ENCODE results near the gene DNMT3A. TPM values are rescaled to one million over a fixed set of nuclear protein-coding genes. Genes with fewer than 3 reads are reported as not detected.

The DNMT3A gene
- total RNA-seq, 1 donor from 2014 or later: 219 TPM

GRCh38 chr2:25284756-25285155 is 57.0 kb downstream of the DNMT3A start:
- no peak for DNase-seq (ENCODE audit: low spot score in 2 of 2, unreplicated experiment in 2 of 2)
- H3K9me3 Mint-ChIP-seq: no peaks in the 10 kb centered on the region

GRCh38 chr2:25283921-25284320 is 57.8 kb downstream of the DNMT3A start:
- H3K27me3 Mint-ChIP-seq (ENCODE audit: low read depth): no peaks in the 10 kb centered on the region
- peaks cover 7% of the 10 kb centered on the region for H3K4me1 Mint-ChIP-seq
- H3K36me3 Mint-ChIP-seq: peaks cover 17% of the 10 kb centered on the region
- TF ChIP-seq CTCF (IDR thresholded peaks at IDR 0.05; ENCODE audit: unreplicated experiment): no peak
- no peak overlapping the region for H3K27ac Mint-ChIP-seq
- H3K4me3 Mint-ChIP-seq: no peak overlapping the region
- no peak for DNase-seq (ENCODE audit: low spot score in 2 of 2, unreplicated experiment in 2 of 2)
- H3K9me3 Mint-ChIP-seq: no peaks in the 10 kb centered on the region

More at GRCh38 chr2:25284756-25285155, 57.0 kb downstream of the DNMT3A start:
- peaks cover 2% of the 10 kb centered on the region for H3K4me1 Mint-ChIP-seq
- H3K27ac Mint-ChIP-seq: no peak overlapping the region
- H3K36me3 Mint-ChIP-seq: peaks cover 17% of the 10 kb centered on the region
- no peak for TF ChIP-seq CTCF (IDR thresholded peaks at IDR 0.05; ENCODE audit: unreplicated experiment)
- no peak overlapping the region for H3K4me3 Mint-ChIP-seq
- no peaks in the 10 kb centered on the region for H3K27me3 Mint-ChIP-seq (ENCODE audit: low read depth)

DNA sequence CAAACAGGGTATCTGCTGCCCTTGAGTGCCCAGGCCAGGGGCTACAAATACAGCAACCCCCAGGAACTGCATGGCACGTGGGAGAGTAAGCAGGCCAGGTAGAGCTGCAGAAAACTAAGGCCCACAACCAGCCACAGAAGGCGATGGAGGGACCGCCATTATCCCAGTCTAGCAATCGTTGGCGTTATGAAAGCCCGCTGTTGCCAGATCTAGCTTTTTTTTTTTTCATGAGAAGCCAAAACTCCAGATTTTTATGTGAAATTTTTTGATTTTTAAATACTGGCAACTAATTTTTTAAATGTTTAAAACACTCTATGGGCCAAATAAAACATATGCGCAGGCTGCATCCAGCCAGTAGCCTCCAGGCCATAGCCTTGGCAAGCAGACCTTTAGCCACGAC is 59.8 kb downstream of the DNMT3A start:
- peaks cover 13% of the 10 kb centered on the region for H3K36me3 Mint-ChIP-seq
- no peak for TF ChIP-seq CTCF (IDR thresholded peaks at IDR 0.05; ENCODE audit: unreplicated experiment)
- H3K4me1 Mint-ChIP-seq: peaks cover 19% of the 10 kb centered on the region
- no peak overlapping the region for H3K4me3 Mint-ChIP-seq
- H3K27ac Mint-ChIP-seq: no peak overlapping the region
- H3K9me3 Mint-ChIP-seq: no peaks in the 10 kb centered on the region
- no peaks in the 10 kb centered on the region for H3K27me3 Mint-ChIP-seq (ENCODE audit: low read depth)
- no peak for DNase-seq (ENCODE audit: low spot score in 2 of 2, unreplicated experiment in 2 of 2)

DNA sequence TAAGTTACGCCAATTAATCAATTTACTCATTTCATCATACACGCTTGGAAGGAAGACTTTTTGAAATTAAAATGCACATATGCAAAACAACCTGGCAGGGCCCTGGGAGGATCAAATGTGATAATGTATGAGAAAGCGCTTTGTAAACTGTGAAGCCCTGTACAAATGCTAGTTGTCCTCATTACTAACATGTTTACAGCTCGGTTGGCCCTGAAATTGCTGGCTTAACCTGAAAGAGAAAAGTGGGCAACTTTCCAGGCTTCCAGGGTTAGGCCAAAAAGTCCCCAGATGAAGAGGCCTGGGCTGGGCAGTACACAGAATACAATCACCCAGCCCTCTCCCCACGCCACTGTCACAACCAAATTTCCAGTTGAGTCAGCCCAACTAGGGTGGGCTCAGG is 60.2 kb downstream of the DNMT3A start:
- H3K4me3 Mint-ChIP-seq: no peak overlapping the region

DNA sequence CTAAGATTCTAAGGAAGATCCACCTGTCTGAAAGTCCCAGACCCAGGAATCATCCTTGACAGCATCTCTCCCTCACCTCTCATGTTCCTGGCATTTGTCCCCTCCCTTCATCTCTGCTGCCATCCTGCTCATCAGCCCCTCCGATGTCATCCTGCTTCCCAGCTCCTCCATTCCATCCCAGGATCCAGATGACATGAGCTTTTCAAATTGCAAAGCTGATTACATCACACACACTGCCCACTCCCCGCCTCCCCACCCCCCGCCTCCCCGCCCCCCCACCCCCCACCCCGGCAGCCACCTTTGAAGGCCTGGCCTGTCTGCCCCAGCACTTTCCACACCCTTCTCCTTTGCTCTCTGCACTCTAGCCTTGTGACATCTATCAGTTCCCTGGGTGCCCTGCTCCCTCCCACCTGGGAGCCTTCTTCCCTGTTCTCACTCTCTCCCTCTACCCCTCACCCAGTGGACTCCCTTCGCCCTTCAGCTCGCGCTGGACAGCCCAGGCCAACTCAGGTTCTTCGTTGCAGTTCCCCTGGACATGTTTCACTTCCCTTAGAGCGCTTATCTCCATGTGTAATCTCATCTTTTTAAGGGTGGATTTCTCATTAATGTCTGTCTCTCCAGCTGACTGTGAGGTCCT is 61.6 kb downstream of the DNMT3A start:
- peaks cover 28% of the 10 kb centered on the region for H3K4me1 Mint-ChIP-seq
- no peaks in the 10 kb centered on the region for H3K9me3 Mint-ChIP-seq

More for the DNA sequence above, 60.2 kb downstream of the DNMT3A start:
- H3K27ac Mint-ChIP-seq: no peak overlapping the region
- H3K36me3 Mint-ChIP-seq: peaks cover 13% of the 10 kb centered on the region
- no peak for DNase-seq (ENCODE audit: low spot score in 2 of 2, unreplicated experiment in 2 of 2)
- peaks cover 20% of the 10 kb centered on the region for H3K4me1 Mint-ChIP-seq
- no peaks in the 10 kb centered on the region for H3K9me3 Mint-ChIP-seq
- TF ChIP-seq CTCF (IDR thresholded peaks at IDR 0.05; ENCODE audit: unreplicated experiment): no peak
- no peaks in the 10 kb centered on the region for H3K27me3 Mint-ChIP-seq (ENCODE audit: low read depth)

More for the DNA sequence above, 61.6 kb downstream of the DNMT3A start:
- Mint-ChIP-seq H3K27me3 (ENCODE audit: low read depth) (no peaks in the 10 kb centered on the region), H3K36me3 (peaks cover 15% of the 10 kb centered on the region), H3K4me3 (no peak overlapping the region), H3K27ac (no peak overlapping the region)
- no peak for TF ChIP-seq CTCF (IDR thresholded peaks at IDR 0.05; ENCODE audit: unreplicated experiment)
- no peak for DNase-seq (ENCODE audit: low spot score in 2 of 2, unreplicated experiment in 2 of 2)
